Chondrocyte (in vitro differentiated cells): ENCODE results near the gene PLEKHB1. TPM values are rescaled to one million over a fixed set of nuclear protein-coding genes. Genes with fewer than 3 reads are reported as not detected.
A peak's percentile ranks its signal among the peaks of the same experiment; 100 is the strongest.
"Not testable (repeated sequence)": the region's sequence is repeated elsewhere in the genome, so short reads cannot be mapped to it uniquely, and the experiment has no call there.

Source experiments
- DNase-seq: peaks from one replicate; pipeline ENCODE4 v3.0.0; 2021; ENCODE audit warnings: mixed read lengths, low spot score
- H3K27ac Mint-ChIP-seq: one replicate; pipeline ENCODE4 v1.8.0; 2021; ENCODE audit warnings: mild to moderate bottlenecking, moderate library complexity, mixed read lengths; ENCODE audit not compliant: unreplicated experiment
- H3K27me3 Mint-ChIP-seq: 2 replicates; pipeline ENCODE4 v1.8.0; 2021; ENCODE audit warnings: low read depth, mixed read lengths
- H3K36me3 Mint-ChIP-seq: 2 replicates; pipeline ENCODE4 v1.8.0; 2021; ENCODE audit warnings: low read depth, mixed read lengths
- H3K4me1 Mint-ChIP-seq: 2 replicates; pipeline ENCODE4 v1.8.0; 2021; ENCODE audit warnings: low read depth, mild to moderate bottlenecking, mixed read lengths
- H3K4me3 Mint-ChIP-seq: one replicate; pipeline ENCODE4 v1.8.0; 2021; ENCODE audit warnings: mild to moderate bottlenecking, moderate library complexity, mixed read lengths; ENCODE audit not compliant: unreplicated experiment
- H3K9me3 Mint-ChIP-seq: 2 replicates; pipeline ENCODE4 v1.8.0; 2021; ENCODE audit warnings: low read depth, mixed read lengths
- CTCF ChIP-seq: fragments of 200-600 bp; sonication (generic); IDR thresholded peaks from 2 replicates; pipeline ENCODE4 v1.5.0; 2021; ENCODE audit warnings: antibody characterized with exemption, mild to moderate bottlenecking, moderate library complexity
- total RNA-seq: library from RNA; stranded (reverse); gene quantifications from 3 replicates; pipeline ENCODE4 v1.2.1, GENCODE V29; 2021

Gene PLEKHB1
- total RNA-seq, 1 donor from 2014 or later = 2.0 TPM

- H3K27ac Mint-ChIP-seq = no peak overlapping the region
- H3K9me3 Mint-ChIP-seq = no peaks in the 10 kb centered on the region
- no peaks in the 10 kb centered on the region for H3K27me3 Mint-ChIP-seq
- H3K4me3 Mint-ChIP-seq = no peak overlapping the region
- no peak for TF ChIP-seq CTCF
- H3K36me3 Mint-ChIP-seq = peaks cover 8% of the 10 kb centered on the region
- no peak for DNase-seq
- no peaks in the 10 kb centered on the region for H3K4me1 Mint-ChIP-seq
These were observed 25.3 kb downstream of the PLEKHB1 start for GRCh38 chr11:73671701-73672100.

GRCh38 chr11:73676552-73676951 lies 30.2 kb downstream of the PLEKHB1 start:
- peaks cover 23% of the 10 kb centered on the region for H3K36me3 Mint-ChIP-seq

GRCh38 chr11:73680687-73681086 lies 34.3 kb downstream of the PLEKHB1 start:
- Mint-ChIP-seq H3K9me3 (no peaks in the 10 kb centered on the region), H3K4me1 (peaks cover 3% of the 10 kb centered on the region), H3K36me3 (peaks cover 18% of the 10 kb centered on the region), H3K27ac (no peak overlapping the region), H3K27me3 (no peaks in the 10 kb centered on the region), H3K4me3 (no peak overlapping the region)
- no peak for TF ChIP-seq CTCF
- no peak for DNase-seq

More at GRCh38 chr11:73676552-73676951, 30.2 kb downstream of the PLEKHB1 start:
- not testable (repeated sequence) for H3K27me3 Mint-ChIP-seq, H3K9me3 Mint-ChIP-seq, H3K27ac Mint-ChIP-seq, DNase-seq, H3K4me3 Mint-ChIP-seq, H3K4me1 Mint-ChIP-seq
- peak; percentile 32 for TF ChIP-seq CTCF

- H3K27ac Mint-ChIP-seq = no peak overlapping the region
- H3K4me3 Mint-ChIP-seq = no peak overlapping the region
- no peaks in the 10 kb centered on the region for H3K9me3 Mint-ChIP-seq
- no peak for DNase-seq
- H3K36me3 Mint-ChIP-seq = peaks cover 6% of the 10 kb centered on the region
- H3K27me3 Mint-ChIP-seq = no peaks in the 10 kb centered on the region
- H3K4me1 Mint-ChIP-seq = peaks cover 5% of the 10 kb centered on the region
- TF ChIP-seq CTCF = no peak
These were observed 47.6 kb downstream of the PLEKHB1 start for GRCh38 chr11:73693899-73694525.

- no peak overlapping the region for H3K27ac Mint-ChIP-seq
- no peaks in the 10 kb centered on the region for H3K9me3 Mint-ChIP-seq
- H3K27me3 Mint-ChIP-seq = no peaks in the 10 kb centered on the region
- DNase-seq = no peak
- peaks cover 14% of the 10 kb centered on the region for H3K36me3 Mint-ChIP-seq
- H3K4me3 Mint-ChIP-seq = no peak overlapping the region
- H3K4me1 Mint-ChIP-seq = no peaks in the 10 kb centered on the region
- no peak for TF ChIP-seq CTCF
These were observed 58.7 kb downstream of the PLEKHB1 start for GRCh38 chr11:73705053-73705452.
